Endothelial cell of umbilical vein (primary cell): ENCODE data around the gene BID. TPM values are rescaled to one million over a fixed set of nuclear protein-coding genes. Genes with fewer than 3 reads are reported as not detected.

Experiments
- BruUV-seq: library from RNA; stranded (reverse); fragments of 400-500 nt; replicated peaks from 2 replicates; lab custom pipeline; 2021; lab: Mats Ljungman, UMichigan
- CTCF ChIA-PET: fragments of 300-600, 350-600 bp; sonication (Branson Sonifier 250); formaldehyde crosslinking; loops from one replicate; lab custom pipeline; 2021; ENCODE audit warnings: antibody characterized with exemption, inconsistent platforms; lab: Charles Lee
- POLR2A ChIA-PET: fragments of 300-600, 350-600 bp; sonication (Branson Sonifier 250); formaldehyde crosslinking; loops from one replicate; lab custom pipeline; 2021; ENCODE audit warnings: antibody characterized with exemption, inconsistent platforms; lab: Charles Lee
- DNase-seq: peaks from one replicate; pipeline ENCODE4 v3.0.0-alpha.2; 2011; ENCODE audit warnings: low read depth, low spot score
- FAIRE-seq: peaks from 2 replicates; lab custom pipeline; 2011; peaks lifted over from hg19 to GRCh38; lab: Jason Lieb, UNC
- H2AFZ ChIP-seq: 2 replicates; pipeline ENCODE4 v1.6.0; 2012; ENCODE audit warnings: low read depth, low read length, control low read depth, inconsistent platforms
- H3K27ac ChIP-seq: 2 replicates; pipeline ENCODE4 v1.5.1; 2011; ENCODE audit warnings: low read depth, mild to moderate bottlenecking, control low read depth, low read length, moderate library complexity; ENCODE audit not compliant: insufficient read depth
- H3K27me3 ChIP-seq, 2 experiments: 2 replicates each; pipeline versions ENCODE4 v1.6.0 to v1.6.1; 2011; ENCODE audit warnings: low read length in 2 of 2, mixed read lengths in 1 of 2; ENCODE audit not compliant: control insufficient read depth in 2 of 2, insufficient read depth in 2 of 2
- H3K36me3 ChIP-seq, 2 experiments: 2 replicates in 1 of 2; 3 replicates in 1 of 2; pipeline ENCODE4 v1.5.1; 2011; ENCODE audit warnings: low read length in 2 of 2, mild to moderate bottlenecking in 1 of 2, moderate library complexity in 1 of 2; ENCODE audit not compliant: control insufficient read depth in 2 of 2, insufficient read depth in 2 of 2; ENCODE audit errors: extremely low read depth in 1 of 2
- H3K4me1 ChIP-seq: 3 replicates; pipeline ENCODE4 v1.5.1; 2011; ENCODE audit warnings: mild to moderate bottlenecking, low read length; ENCODE audit not compliant: control insufficient read depth, insufficient read depth; ENCODE audit errors: extremely low read depth
- H3K4me2 ChIP-seq: 2 replicates; pipeline ENCODE4 v1.6.1; 2011; ENCODE audit warnings: low read length, control low read depth, mixed read lengths; ENCODE audit not compliant: insufficient read depth
- H3K4me3 ChIP-seq, 3 experiments: fragments of 200-600 bp in 1 of 3; sonication (generic), shearing (Covaris generic) in 1 of 3; replicated peaks in 1 of 3; 2 replicates each; pipeline ENCODE4 v1.5.1; 2011 to 2016; ENCODE audit warnings: control low read depth in 3 of 3, low read length in 3 of 3, mild to moderate bottlenecking in 2 of 3, inconsistent platforms in 1 of 3, low read depth in 1 of 3, moderate library complexity in 1 of 3; ENCODE audit not compliant: insufficient read depth in 1 of 3
- H3K79me2 ChIP-seq: 2 replicates; pipeline ENCODE4 v1.6.0; 2012; ENCODE audit warnings: low read length, inconsistent platforms; ENCODE audit not compliant: control insufficient read depth, insufficient read depth
- H3K9ac ChIP-seq: replicated peaks from 2 replicates; pipeline ENCODE3; 2011; ENCODE audit warnings: low read length, control low read depth; ENCODE audit not compliant: insufficient read depth; ENCODE audit errors: extremely low read depth
- H3K9me1 ChIP-seq: replicated peaks from 3 replicates; pipeline ENCODE4 v1.6.0; 2011; ENCODE audit warnings: mild to moderate bottlenecking, low read length; ENCODE audit not compliant: control insufficient read depth, insufficient read depth; ENCODE audit errors: extremely low read depth
- H3K9me3 ChIP-seq: replicated peaks from 2 replicates; pipeline ENCODE4 v1.5.1; 2012; ENCODE audit warnings: low read length, inconsistent platforms; ENCODE audit not compliant: control insufficient read depth, insufficient read depth
- H4K20me1 ChIP-seq: replicated peaks from 2 replicates; pipeline ENCODE3; 2011; ENCODE audit warnings: mild to moderate bottlenecking, low read length; ENCODE audit not compliant: control insufficient read depth, insufficient read depth; ENCODE audit errors: extremely low read depth
- CTCF ChIP-seq, 2 donors: IDR thresholded peaks; 1 replicate in 1 of 2; 2 replicates in 1 of 2; pipeline ENCODE4 v1.5.1; 2011; ENCODE audit warnings: low read length in 2 of 2, mild to moderate bottlenecking in 2 of 2, moderate library complexity in 2 of 2, control low read depth in 1 of 2, inconsistent platforms in 1 of 2, low read depth in 1 of 2; ENCODE audit not compliant: insufficient read depth in 1 of 2; ENCODE audit errors: extremely low read depth in 1 of 2
- EZH2 ChIP-seq: IDR thresholded peaks from 2 replicates; pipeline ENCODE4 v1.6.1; 2012; ENCODE audit warnings: borderline replicate concordance, low read depth, mild to moderate bottlenecking, moderate library complexity, low read length, inconsistent platforms; ENCODE audit not compliant: severe bottlenecking
- FOS ChIP-seq: IDR thresholded peaks from 2 replicates; pipeline ENCODE4 v1.6.1; 2011; ENCODE audit warnings: mild to moderate bottlenecking, low read length, moderate library complexity, borderline replicate concordance; ENCODE audit not compliant: insufficient read depth
- MYC ChIP-seq: IDR thresholded peaks from one replicate; pipeline ENCODE4 v1.6.1; 2011; ENCODE audit warnings: mild to moderate bottlenecking, low read depth, low read length
- POLR2A ChIP-seq: IDR thresholded peaks from 2 replicates; pipeline ENCODE4 v1.6.1; 2012; ENCODE audit warnings: low read depth, mild to moderate bottlenecking, control low read depth, low read length
- POLR2AphosphoS5 ChIP-seq: IDR thresholded peaks from 2 replicates; pipeline ENCODE4 v1.6.1; 2012; ENCODE audit warnings: low read depth, mild to moderate bottlenecking, control low read depth, low read length, moderate library complexity; ENCODE audit not compliant: insufficient read depth
- dilution Hi-C: fragments of 300-500 bp; cut with MboI; formaldehyde crosslinking; loops from one replicate; pipeline ENCODE4 v1.15.0; 2019; ENCODE audit warnings: low sequenced_read_pairs; ENCODE audit not compliant: extremely low pct_ligation_motif_present
- intact Hi-C: fragments of 100-400 bp; cut with micrococcal nuclease; formaldehyde crosslinking; loops from one replicate; pipeline ENCODE4 v1.10.0; 2022
- polyA plus RNA-seq, 4 experiments: library from polyadenylated mRNA; depleted of rRNA in 3 of 4; stranded (reverse) in 3 of 4; unstranded in 1 of 4; fragments of >200 nt; gene quantifications; 2 replicates each; pipeline versions ENCODE4 v1.2.1 to v1.2.3, GENCODE V29; 2011 to 2012; ENCODE audit warnings: missing spikeins in 1 of 4
- total RNA-seq: library from RNA; stranded (reverse); gene quantifications from 2 replicates; pipeline ENCODE4 v1.2.3, GENCODE V29; 2021
- TF ChIP-seq, protein P1 (sequence below): IDR thresholded peaks from 2 replicates; pipeline ENCODE4 v1.6.1; 2011; ENCODE audit not compliant: insufficient read depth, insufficient read length

The BID gene
- total and polyA plus RNA-seq, 2 donors (not counting 3 experiments of a cell fraction or from before 2014, with no cell fraction given): 39.0 to 119 TPM

DNA sequence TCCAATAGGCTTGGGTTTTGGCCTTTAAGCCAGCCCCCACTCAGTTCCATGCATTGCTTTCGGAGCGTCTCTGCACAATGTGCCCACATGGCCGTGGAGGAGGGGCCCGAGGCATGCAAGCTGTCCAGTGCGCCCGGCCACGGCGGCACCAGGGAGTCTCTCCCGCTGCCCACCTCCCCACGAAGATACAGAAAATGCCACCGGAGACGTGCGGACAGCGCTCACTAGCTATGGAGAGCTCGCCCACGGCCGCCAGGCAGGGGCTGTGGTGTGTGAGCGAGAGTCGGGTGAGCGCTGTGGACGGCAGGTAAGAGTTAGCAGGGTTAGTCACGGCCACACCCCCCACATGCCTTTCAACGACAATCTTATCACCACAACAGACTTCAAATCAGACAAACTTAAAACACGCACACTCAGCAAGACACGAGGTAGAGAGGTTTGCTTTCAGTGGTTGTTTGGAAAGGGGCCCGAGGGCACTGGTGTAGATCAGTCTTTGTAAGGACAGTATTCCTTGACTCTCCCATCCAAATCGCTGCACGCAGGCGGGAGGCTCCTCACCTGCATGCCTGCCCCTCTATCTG is 18.7 kb upstream of the BID start:
- H3K79me2 ChIP-seq: no peaks in the 10 kb centered on the region
- H2AFZ ChIP-seq: no peak overlapping the region
- H3K27ac ChIP-seq: no peak overlapping the region
- CTCF ChIA-PET: no interaction called here
- no peak overlapping the region for H3K4me3 ChIP-seq
- dilution Hi-C loops: no loop called here
- H3K4me1 ChIP-seq: no peaks in the 10 kb centered on the region
- no peaks in the 10 kb centered on the region for H4K20me1 ChIP-seq
- DNase-seq (no peak), FAIRE-seq (no peak)
- no peaks in the 10 kb centered on the region for H3K9me3 ChIP-seq
- H3K27me3 ChIP-seq: no peaks in the 10 kb centered on the region
- intact Hi-C loops: no loop called here
- no TSS peak for BruUV-seq
- no peak overlapping the region for H3K9ac ChIP-seq
- POLR2A ChIA-PET: no interaction called here
- no peak overlapping the region for H3K4me2 ChIP-seq
- TF ChIP-seq MYC (no peak), CTCF (IDR thresholded peaks at IDR 0.05; ENCODE audit: extremely low read depth in 1 of 2, insufficient read depth in 1 of 2, low read depth in 1 of 2, low read length in 2 of 2) (no peak), POLR2AphosphoS5 (no peak), POLR2A (no peak), EZH2 (no peak)
- H3K9me1 ChIP-seq: no peaks in the 10 kb centered on the region
- peaks cover 3 to 7% of the 10 kb centered on the region in 2 experiments for H3K36me3 ChIP-seq

- dilution Hi-C loops: no loop called here
Observed at GRCh38 chr22:17792299-17792698, 18.0 kb upstream of the BID start.

More at GRCh38 chr22:17792299-17792698, 18.0 kb upstream of the BID start:
- H2AFZ ChIP-seq: no peak overlapping the region
- no peak overlapping the region for H3K4me2 ChIP-seq
- POLR2A ChIA-PET: no interaction called here
- no peaks in the 10 kb centered on the region for H3K79me2 ChIP-seq
- TF ChIP-seq, protein P1, sequence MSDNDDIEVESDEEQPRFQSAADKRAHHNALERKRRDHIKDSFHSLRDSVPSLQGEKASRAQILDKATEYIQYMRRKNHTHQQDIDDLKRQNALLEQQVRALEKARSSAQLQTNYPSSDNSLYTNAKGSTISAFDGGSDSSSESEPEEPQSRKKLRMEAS: no peak
- TF ChIP-seq CTCF (IDR thresholded peaks at IDR 0.05; ENCODE audit: extremely low read depth in 1 of 2, insufficient read depth in 1 of 2, low read depth in 1 of 2, low read length in 2 of 2): no peak
- no peak for TF ChIP-seq MYC
- no peak for TF ChIP-seq POLR2A
- no peak for TF ChIP-seq FOS
- no peak for TF ChIP-seq EZH2
- H3K27me3 ChIP-seq: no peaks in the 10 kb centered on the region
- no peak for DNase-seq
- H3K27ac ChIP-seq: no peak overlapping the region
- no peak overlapping the region for H3K4me3 ChIP-seq
- CTCF ChIA-PET: no interaction called here
- no peaks in the 10 kb centered on the region for H3K9me3 ChIP-seq
- intact Hi-C loops: no loop called here
- H3K9ac ChIP-seq: no peak overlapping the region
- H3K36me3 ChIP-seq: peaks cover 3 to 7% of the 10 kb centered on the region in 2 experiments
- H4K20me1 ChIP-seq: no peaks in the 10 kb centered on the region
- no TSS peak for BruUV-seq
- no peak for FAIRE-seq
- peaks cover under 1% of the 10 kb centered on the region for H3K4me1 ChIP-seq
- H3K9me1 ChIP-seq: no peaks in the 10 kb centered on the region
